Endothelial cell of umbilical vein (primary cell): Measurements from ENCODE around the gene SPRY4. TPM values are rescaled to one million over a fixed set of nuclear protein-coding genes. Genes with fewer than 3 reads are reported as not detected.
A peak's percentile ranks its signal among the peaks of the same experiment; 100 is the strongest.

ENCODE experiments used
- BruUV-seq: library from RNA; stranded (reverse); fragments of 400-500 nt; replicated peaks from 2 replicates; lab custom pipeline; 2021; lab: Mats Ljungman, UMichigan
- CTCF ChIA-PET: fragments of 300-600, 350-600 bp; sonication (Branson Sonifier 250); formaldehyde crosslinking; loops from one replicate; lab custom pipeline; 2021; ENCODE audit warnings: antibody characterized with exemption, inconsistent platforms; lab: Charles Lee
- POLR2A ChIA-PET: fragments of 300-600, 350-600 bp; sonication (Branson Sonifier 250); formaldehyde crosslinking; loops from one replicate; lab custom pipeline; 2021; ENCODE audit warnings: antibody characterized with exemption, inconsistent platforms; lab: Charles Lee
- DNase-seq: peaks from one replicate; pipeline ENCODE4 v3.0.0-alpha.2; 2011; ENCODE audit warnings: low read depth, low spot score
- FAIRE-seq: peaks from 2 replicates; lab custom pipeline; 2011; peaks lifted over from hg19 to GRCh38; lab: Jason Lieb, UNC
- H2AFZ ChIP-seq: 2 replicates; pipeline ENCODE4 v1.6.0; 2012; ENCODE audit warnings: low read depth, low read length, control low read depth, inconsistent platforms
- H3K27ac ChIP-seq: 2 replicates; pipeline ENCODE4 v1.5.1; 2011; ENCODE audit warnings: low read depth, mild to moderate bottlenecking, control low read depth, low read length, moderate library complexity; ENCODE audit not compliant: insufficient read depth
- H3K27me3 ChIP-seq, 2 experiments: 2 replicates each; pipeline versions ENCODE4 v1.6.0 to v1.6.1; 2011; ENCODE audit warnings: low read length in 2 of 2, mixed read lengths in 1 of 2; ENCODE audit not compliant: control insufficient read depth in 2 of 2, insufficient read depth in 2 of 2
- H3K36me3 ChIP-seq, 2 experiments: 2 replicates in 1 of 2; 3 replicates in 1 of 2; pipeline ENCODE4 v1.5.1; 2011; ENCODE audit warnings: low read length in 2 of 2, mild to moderate bottlenecking in 1 of 2, moderate library complexity in 1 of 2; ENCODE audit not compliant: control insufficient read depth in 2 of 2, insufficient read depth in 2 of 2; ENCODE audit errors: extremely low read depth in 1 of 2
- H3K4me1 ChIP-seq: 3 replicates; pipeline ENCODE4 v1.5.1; 2011; ENCODE audit warnings: mild to moderate bottlenecking, low read length; ENCODE audit not compliant: control insufficient read depth, insufficient read depth; ENCODE audit errors: extremely low read depth
- H3K4me2 ChIP-seq: 2 replicates; pipeline ENCODE4 v1.6.1; 2011; ENCODE audit warnings: low read length, control low read depth, mixed read lengths; ENCODE audit not compliant: insufficient read depth
- H3K4me3 ChIP-seq, 3 experiments: fragments of 200-600 bp in 1 of 3; sonication (generic), shearing (Covaris generic) in 1 of 3; replicated peaks in 1 of 3; 2 replicates each; pipeline ENCODE4 v1.5.1; 2011 to 2016; ENCODE audit warnings: control low read depth in 3 of 3, low read length in 3 of 3, mild to moderate bottlenecking in 2 of 3, inconsistent platforms in 1 of 3, low read depth in 1 of 3, moderate library complexity in 1 of 3; ENCODE audit not compliant: insufficient read depth in 1 of 3
- H3K79me2 ChIP-seq: 2 replicates; pipeline ENCODE4 v1.6.0; 2012; ENCODE audit warnings: low read length, inconsistent platforms; ENCODE audit not compliant: control insufficient read depth, insufficient read depth
- H3K9ac ChIP-seq: replicated peaks from 2 replicates; pipeline ENCODE3; 2011; ENCODE audit warnings: low read length, control low read depth; ENCODE audit not compliant: insufficient read depth; ENCODE audit errors: extremely low read depth
- H3K9me1 ChIP-seq: replicated peaks from 3 replicates; pipeline ENCODE4 v1.6.0; 2011; ENCODE audit warnings: mild to moderate bottlenecking, low read length; ENCODE audit not compliant: control insufficient read depth, insufficient read depth; ENCODE audit errors: extremely low read depth
- H3K9me3 ChIP-seq: replicated peaks from 2 replicates; pipeline ENCODE4 v1.5.1; 2012; ENCODE audit warnings: low read length, inconsistent platforms; ENCODE audit not compliant: control insufficient read depth, insufficient read depth
- H4K20me1 ChIP-seq: replicated peaks from 2 replicates; pipeline ENCODE3; 2011; ENCODE audit warnings: mild to moderate bottlenecking, low read length; ENCODE audit not compliant: control insufficient read depth, insufficient read depth; ENCODE audit errors: extremely low read depth
- CTCF ChIP-seq, 2 donors: IDR thresholded peaks; 1 replicate in 1 of 2; 2 replicates in 1 of 2; pipeline ENCODE4 v1.5.1; 2011; ENCODE audit warnings: low read length in 2 of 2, mild to moderate bottlenecking in 2 of 2, moderate library complexity in 2 of 2, control low read depth in 1 of 2, inconsistent platforms in 1 of 2, low read depth in 1 of 2; ENCODE audit not compliant: insufficient read depth in 1 of 2; ENCODE audit errors: extremely low read depth in 1 of 2
- EZH2 ChIP-seq: IDR thresholded peaks from 2 replicates; pipeline ENCODE4 v1.6.1; 2012; ENCODE audit warnings: borderline replicate concordance, low read depth, mild to moderate bottlenecking, moderate library complexity, low read length, inconsistent platforms; ENCODE audit not compliant: severe bottlenecking
- FOS ChIP-seq: IDR thresholded peaks from 2 replicates; pipeline ENCODE4 v1.6.1; 2011; ENCODE audit warnings: mild to moderate bottlenecking, low read length, moderate library complexity, borderline replicate concordance; ENCODE audit not compliant: insufficient read depth
- GATA2 ChIP-seq: IDR thresholded peaks from 2 replicates; pipeline ENCODE4 v1.7.0; 2011; ENCODE audit warnings: low read depth, mild to moderate bottlenecking, moderate library complexity, mixed read lengths, low read length; ENCODE audit not compliant: insufficient read length, insufficient read depth
- JUN ChIP-seq: IDR thresholded peaks from 2 replicates; pipeline ENCODE4 v1.6.1; 2011; ENCODE audit warnings: borderline replicate concordance, low read depth; ENCODE audit not compliant: insufficient read length, insufficient read depth
- MAX ChIP-seq: IDR thresholded peaks from 2 replicates; pipeline ENCODE4 v1.6.1; 2011; ENCODE audit not compliant: insufficient read depth, insufficient read length
- MYC ChIP-seq: IDR thresholded peaks from one replicate; pipeline ENCODE4 v1.6.1; 2011; ENCODE audit warnings: mild to moderate bottlenecking, low read depth, low read length
- POLR2A ChIP-seq: IDR thresholded peaks from 2 replicates; pipeline ENCODE4 v1.6.1; 2012; ENCODE audit warnings: low read depth, mild to moderate bottlenecking, control low read depth, low read length
- POLR2AphosphoS5 ChIP-seq: IDR thresholded peaks from 2 replicates; pipeline ENCODE4 v1.6.1; 2012; ENCODE audit warnings: low read depth, mild to moderate bottlenecking, control low read depth, low read length, moderate library complexity; ENCODE audit not compliant: insufficient read depth
- dilution Hi-C: fragments of 300-500 bp; cut with MboI; formaldehyde crosslinking; loops from one replicate; pipeline ENCODE4 v1.15.0; 2019; ENCODE audit warnings: low sequenced_read_pairs; ENCODE audit not compliant: extremely low pct_ligation_motif_present
- intact Hi-C: fragments of 100-400 bp; cut with micrococcal nuclease; formaldehyde crosslinking; loops from one replicate; pipeline ENCODE4 v1.10.0; 2022
- polyA plus RNA-seq, 4 experiments: library from polyadenylated mRNA; depleted of rRNA in 3 of 4; stranded (reverse) in 3 of 4; unstranded in 1 of 4; fragments of >200 nt; gene quantifications; 2 replicates each; pipeline versions ENCODE4 v1.2.1 to v1.2.3, GENCODE V29; 2011 to 2012; ENCODE audit warnings: missing spikeins in 1 of 4
- total RNA-seq: library from RNA; stranded (reverse); gene quantifications from 2 replicates; pipeline ENCODE4 v1.2.3, GENCODE V29; 2021

SPRY4 gene
- total and polyA plus RNA-seq, 2 donors (not counting 3 experiments of a cell fraction or from before 2014, with no cell fraction given): 9.3 to 33.9 TPM

DNA sequence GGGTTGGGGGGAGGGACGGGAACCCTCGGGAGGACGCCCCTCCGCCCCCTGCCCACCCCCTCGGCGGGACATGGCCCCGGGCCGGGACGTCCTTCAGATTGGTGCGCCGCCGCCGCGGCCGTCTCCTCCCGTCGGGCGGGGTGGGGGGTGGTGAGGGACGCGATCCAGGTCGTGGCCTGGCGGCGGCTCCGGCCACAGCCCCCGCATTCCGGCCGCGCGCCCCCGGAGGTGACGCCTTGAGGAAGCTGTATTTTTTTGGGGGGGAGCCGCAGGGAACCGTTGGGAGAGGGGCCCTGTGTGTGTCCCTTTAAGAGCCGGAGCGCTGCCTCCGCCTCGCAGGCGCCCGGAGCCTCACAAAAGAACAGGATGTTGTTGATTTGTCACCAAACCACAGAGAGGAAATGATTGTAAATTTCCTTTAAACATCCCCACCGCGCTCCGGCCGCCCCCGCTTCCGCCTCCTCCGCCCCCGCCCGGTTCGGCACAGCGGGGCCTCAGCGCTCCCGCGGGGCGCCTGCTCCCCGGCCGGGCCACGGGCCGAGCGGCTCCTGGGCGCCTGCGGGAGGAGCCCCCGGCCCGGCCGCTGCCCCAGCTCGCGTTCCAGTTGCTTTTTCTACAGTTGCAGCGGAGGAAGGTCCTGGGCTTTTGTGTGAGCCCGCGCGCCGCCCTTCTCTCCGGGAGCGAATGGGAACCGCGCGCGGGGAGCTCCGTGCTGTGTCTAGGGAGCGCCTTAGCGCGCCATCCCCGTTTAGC is 32.1 kb upstream of the SPRY4 start:
- FAIRE-seq (peak; percentile 91), DNase-seq (peak; percentile 94)
- dilution Hi-C loops (no loop called here), intact Hi-C loops (loop anchor here (1.0 to 10.0 kb wide), 11 partner anchors 32 to 342 kb away; partner anchors contain the start of genes GNPDA1 and SPRY4)
- peak; percentile 47 for TF ChIP-seq POLR2A
- no peak for TF ChIP-seq MYC
- no peak for TF ChIP-seq EZH2
- no peak for TF ChIP-seq MAX
- TF ChIP-seq CTCF (IDR thresholded peaks at IDR 0.05; ENCODE audit: extremely low read depth in 1 of 2, insufficient read depth in 1 of 2, low read depth in 1 of 2, low read length in 2 of 2): no peak
- TF ChIP-seq JUN: peak; percentile 67
- no peak for TF ChIP-seq GATA2
- TF ChIP-seq FOS: peak; percentile 88
- peak; percentile 97 for TF ChIP-seq POLR2AphosphoS5
- H3K9ac ChIP-seq: peak overlapping the region; percentile 88
- no peaks in the 10 kb centered on the region for H3K36me3 ChIP-seq
- ChIA-PET CTCF (interaction anchor here (0.7 to 3.6 kb wide), 13 partner anchors 25 to 230 kb away, joined by 3 to 32 read pairs (median 4); partner anchors contain the start of gene SPRY4), POLR2A (interaction anchor here (0.5 to 1.1 kb wide), 7 partner anchors 27 to 192 kb away, joined by 3 to 5 read pairs (median 4); partner anchors contain the start of gene SPRY4)
- H2AFZ ChIP-seq: peak overlapping the region; percentile 39
- H3K4me3 ChIP-seq: peak overlapping the region in 1 of 3 experiments; percentile 54
- peaks cover 31% of the 10 kb centered on the region for H3K4me1 ChIP-seq
- no peaks in the 10 kb centered on the region for H3K27me3 ChIP-seq
- H3K4me2 ChIP-seq: peak overlapping the region; percentile 24
- H3K27ac ChIP-seq: peak overlapping the region; percentile 74
- H4K20me1 ChIP-seq: no peaks in the 10 kb centered on the region
- no peaks in the 10 kb centered on the region for H3K79me2 ChIP-seq
- H3K9me1 ChIP-seq: no peaks in the 10 kb centered on the region
- BruUV-seq: no TSS peak
- H3K9me3 ChIP-seq: no peaks in the 10 kb centered on the region
